Fibroblast of lung (primary cell): ENCODE results near the gene ESRRA.

Experiments
- CTCF ChIP-seq, 2 donors: IDR thresholded peaks in 1 of 2; conservative IDR thresholded peaks in 1 of 2; 1 replicate in 1 of 2; 2 replicates in 1 of 2; pipeline ENCODE4 v1.5.1; 2011 to 2012; ENCODE audit warnings: low read length in 2 of 2, control low read depth in 1 of 2, inconsistent platforms in 1 of 2, low read depth in 1 of 2, mild to moderate bottlenecking in 1 of 2
- EZH2 ChIP-seq: IDR thresholded peaks from 2 replicates; pipeline ENCODE4 v1.5.1; 2012; ENCODE audit warnings: low read length, control low read depth, mild to moderate bottlenecking; ENCODE audit errors: missing control alignments

DNA sequence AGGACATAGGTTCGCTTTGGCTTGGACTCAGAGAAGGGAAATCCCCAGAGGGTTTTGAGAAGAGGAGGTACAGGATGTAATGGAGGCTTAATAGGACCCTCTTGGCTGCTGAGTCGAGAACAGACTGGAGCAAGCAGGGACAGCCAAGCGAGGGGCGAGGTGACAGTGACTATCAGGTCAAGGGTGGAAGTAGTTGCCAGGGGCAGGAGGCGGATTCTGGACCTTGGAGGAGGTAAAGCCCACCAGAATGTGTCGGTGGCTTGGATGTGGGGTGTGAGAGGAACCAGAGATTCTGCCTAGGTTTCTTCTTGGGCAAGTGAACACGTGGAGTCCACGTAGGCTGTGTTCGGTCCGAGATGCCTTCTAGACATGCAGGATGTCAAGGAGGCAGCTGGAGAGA lies 7.6 kb downstream of the ESRRA start:
- TF ChIP-seq CTCF (conservative IDR thresholded peaks at IDR 0.05 in 1 of 2, IDR thresholded peaks at IDR 0.05 in 1 of 2; ENCODE audit: low read depth in 1 of 2, low read length in 2 of 2) = no peak
- TF ChIP-seq EZH2 = no peak
